ENCODE data around the gene RNF215. TPM values are rescaled to one million over a fixed set of nuclear protein-coding genes. Genes with fewer than 3 reads are reported as not detected.

RNF215 gene
- total RNA-seq, 1 donor from 2014 or later, result 39.4 TPM

DNA sequence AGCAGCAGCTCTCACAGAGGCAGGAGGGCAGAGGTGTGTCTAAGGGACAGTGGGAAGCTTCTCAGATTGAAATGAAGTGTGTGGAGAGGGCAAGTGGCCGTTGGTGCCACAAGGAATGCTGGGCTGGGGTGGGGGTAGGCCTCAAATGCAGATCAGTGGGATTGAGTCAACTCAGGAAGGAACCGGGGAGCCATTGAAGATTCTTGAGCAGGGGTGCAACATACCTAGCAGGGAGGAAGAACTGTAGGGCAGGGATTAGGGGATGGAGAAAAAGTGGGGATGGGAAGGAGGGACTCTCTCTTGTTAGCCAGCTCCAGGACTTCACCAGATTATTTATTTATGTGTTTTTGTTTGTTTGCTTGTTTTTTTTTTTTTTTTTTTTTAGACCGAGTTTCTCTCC lies 6.7 kb upstream of the RNF215 start:
- H3K36me3 Mint-ChIP-seq, result no peaks in the 10 kb centered on the region
- TF ChIP-seq, protein P1, sequence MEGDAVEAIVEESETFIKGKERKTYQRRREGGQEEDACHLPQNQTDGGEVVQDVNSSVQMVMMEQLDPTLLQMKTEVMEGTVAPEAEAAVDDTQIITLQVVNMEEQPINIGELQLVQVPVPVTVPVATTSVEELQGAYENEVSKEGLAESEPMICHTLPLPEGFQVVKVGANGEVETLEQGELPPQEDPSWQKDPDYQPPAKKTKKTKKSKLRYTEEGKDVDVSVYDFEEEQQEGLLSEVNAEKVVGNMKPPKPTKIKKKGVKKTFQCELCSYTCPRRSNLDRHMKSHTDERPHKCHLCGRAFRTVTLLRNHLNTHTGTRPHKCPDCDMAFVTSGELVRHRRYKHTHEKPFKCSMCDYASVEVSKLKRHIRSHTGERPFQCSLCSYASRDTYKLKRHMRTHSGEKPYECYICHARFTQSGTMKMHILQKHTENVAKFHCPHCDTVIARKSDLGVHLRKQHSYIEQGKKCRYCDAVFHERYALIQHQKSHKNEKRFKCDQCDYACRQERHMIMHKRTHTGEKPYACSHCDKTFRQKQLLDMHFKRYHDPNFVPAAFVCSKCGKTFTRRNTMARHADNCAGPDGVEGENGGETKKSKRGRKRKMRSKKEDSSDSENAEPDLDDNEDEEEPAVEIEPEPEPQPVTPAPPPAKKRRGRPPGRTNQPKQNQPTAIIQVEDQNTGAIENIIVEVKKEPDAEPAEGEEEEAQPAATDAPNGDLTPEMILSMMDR (IDR thresholded peaks at IDR 0.05; ENCODE audit: unreplicated experiment), result no peak
- peaks cover 5% of the 10 kb centered on the region for H3K9me3 Mint-ChIP-seq
- no peak for DNase-seq (ENCODE audit: low spot score in 2 of 2, unreplicated experiment in 2 of 2)
- H3K4me1 Mint-ChIP-seq, result peaks cover 18% of the 10 kb centered on the region
- H3K4me3 Mint-ChIP-seq, result no peak overlapping the region
- no peak overlapping the region for H3K27ac Mint-ChIP-seq
- peaks cover 33% of the 10 kb centered on the region for H3K27me3 Mint-ChIP-seq (ENCODE audit: low read depth)

DNA sequence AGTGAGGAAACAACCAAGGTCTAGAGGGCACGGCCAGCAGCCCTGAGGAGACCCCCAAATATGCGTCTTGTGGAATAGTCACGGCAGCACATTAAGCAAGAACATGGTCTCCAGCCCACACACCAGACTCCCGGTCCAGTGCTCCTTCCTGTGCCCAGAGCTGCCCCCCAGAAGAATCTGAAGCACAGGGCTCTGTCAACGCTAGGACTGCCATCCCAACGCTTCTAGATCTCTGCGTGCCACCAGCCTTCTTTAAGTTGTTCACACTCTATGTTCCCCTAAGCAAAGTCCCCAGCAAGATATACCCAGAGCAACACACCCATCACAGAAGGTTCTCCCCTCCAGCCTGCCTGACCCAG lies 6.1 kb upstream of the RNF215 start:
- Mint-ChIP-seq H3K27ac (no peak overlapping the region), H3K4me3 (no peak overlapping the region), H3K4me1 (peaks cover 18% of the 10 kb centered on the region), H3K36me3 (no peaks in the 10 kb centered on the region), H3K27me3 (ENCODE audit: low read depth) (peaks cover 27% of the 10 kb centered on the region), H3K9me3 (peaks cover 5% of the 10 kb centered on the region)
- DNase-seq (ENCODE audit: low spot score in 2 of 2, unreplicated experiment in 2 of 2), result no peak
- TF ChIP-seq, protein P1 (IDR thresholded peaks at IDR 0.05; ENCODE audit: unreplicated experiment), result no peak

DNA sequence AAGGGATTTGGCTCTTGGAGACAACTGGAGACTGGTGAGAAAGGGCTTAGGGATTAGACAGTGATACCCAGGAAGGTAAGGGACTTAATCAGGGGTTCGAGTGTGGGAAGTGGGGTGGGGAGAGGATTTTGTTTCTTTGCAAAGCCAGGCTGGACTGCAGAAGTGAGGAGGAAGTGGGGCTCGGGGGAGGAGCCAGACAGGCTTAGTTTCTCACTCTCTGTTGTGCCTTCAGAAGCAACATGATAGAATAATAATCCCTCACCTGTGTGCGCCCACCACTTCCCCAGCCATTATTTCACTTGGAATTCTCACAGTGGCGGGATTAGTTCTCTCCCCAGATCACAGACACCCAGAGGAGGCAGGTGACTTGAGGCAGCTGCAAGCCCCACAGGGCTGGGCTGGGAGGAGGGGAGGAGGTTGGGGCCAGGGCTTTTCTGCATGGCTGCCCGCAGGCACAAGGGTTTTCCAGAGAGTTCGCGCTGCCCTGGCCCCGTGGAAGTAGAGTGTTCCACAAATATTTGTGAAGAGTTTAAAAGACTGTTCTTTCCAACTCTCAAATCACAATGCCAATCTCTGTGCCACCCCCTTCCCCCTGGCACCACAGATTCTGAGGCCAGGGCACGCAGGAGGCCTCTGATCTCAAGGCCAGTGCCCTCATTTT lies 5.6 kb upstream of the RNF215 start:
- no peak for DNase-seq (ENCODE audit: low spot score in 2 of 2, unreplicated experiment in 2 of 2)
- Mint-ChIP-seq H3K36me3 (no peaks in the 10 kb centered on the region), H3K9me3 (peaks cover 5% of the 10 kb centered on the region), H3K27ac (no peak overlapping the region), H3K4me1 (peaks cover 14% of the 10 kb centered on the region), H3K4me3 (no peak overlapping the region), H3K27me3 (ENCODE audit: low read depth) (peaks cover 22% of the 10 kb centered on the region)
- TF ChIP-seq, protein P1 (IDR thresholded peaks at IDR 0.05; ENCODE audit: unreplicated experiment), result no peak

DNA sequence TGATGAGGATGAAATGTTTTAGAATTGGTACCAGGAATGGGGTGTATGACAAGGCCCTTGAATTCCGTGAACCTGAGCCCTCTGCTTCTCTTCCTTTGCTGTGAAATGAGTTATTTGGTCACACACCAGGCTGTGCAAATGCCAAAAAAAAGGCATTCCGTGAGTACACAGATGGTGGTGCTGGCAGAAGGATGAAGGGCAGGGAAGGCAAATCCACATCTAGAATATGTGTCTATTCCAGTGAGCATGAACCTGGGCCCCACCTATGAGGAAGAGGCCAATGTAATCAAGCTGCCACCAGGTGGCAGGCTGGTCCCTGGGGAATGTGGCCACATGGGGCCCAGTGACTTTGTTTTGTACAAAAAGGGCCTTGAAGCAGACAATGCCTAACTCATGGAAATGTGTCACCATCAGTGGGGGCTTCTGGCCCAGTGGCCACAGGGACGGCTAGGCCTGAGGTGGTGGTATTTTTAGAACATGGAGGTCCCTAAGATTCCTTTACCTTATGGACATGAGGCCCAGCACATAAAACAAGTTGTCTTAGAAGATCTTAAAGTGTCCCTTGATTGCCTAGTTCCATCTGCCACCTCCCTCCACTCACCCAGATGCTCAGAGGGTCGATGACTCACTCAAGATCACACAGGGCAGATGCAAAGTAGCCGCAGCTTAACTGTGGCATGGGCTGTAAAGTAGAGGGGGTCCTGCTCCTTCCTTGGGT lies 3.9 kb upstream of the RNF215 start:
- no peaks in the 10 kb centered on the region for H3K36me3 Mint-ChIP-seq
- no peak for DNase-seq (ENCODE audit: low spot score in 2 of 2, unreplicated experiment in 2 of 2)
- peaks cover 7% of the 10 kb centered on the region for H3K27me3 Mint-ChIP-seq (ENCODE audit: low read depth)
- no peak overlapping the region for H3K27ac Mint-ChIP-seq
- H3K4me3 Mint-ChIP-seq, result no peak overlapping the region
- TF ChIP-seq, protein P1 (IDR thresholded peaks at IDR 0.05; ENCODE audit: unreplicated experiment), result peak; percentile 56
- H3K4me1 Mint-ChIP-seq, result peaks cover 12% of the 10 kb centered on the region
- H3K9me3 Mint-ChIP-seq, result peaks cover 5% of the 10 kb centered on the region

DNA sequence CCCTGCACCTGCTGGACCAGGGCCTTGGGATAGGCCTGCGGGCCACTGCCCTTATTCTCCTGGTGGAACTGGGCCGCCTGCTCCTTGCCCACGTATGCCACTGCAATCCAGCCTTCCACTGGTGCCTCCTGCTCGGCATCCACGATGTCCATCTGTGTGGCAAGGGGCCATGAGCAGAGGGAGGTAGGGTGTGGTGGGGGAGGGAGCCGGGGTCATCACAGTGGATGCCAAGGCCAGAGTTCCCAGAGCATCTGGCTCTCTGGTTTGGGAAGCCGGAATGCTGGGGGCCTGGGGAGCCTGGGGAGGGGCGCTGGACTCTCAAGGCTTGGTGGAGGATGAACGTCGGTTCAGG lies 627 bp downstream of the RNF215 start:
- TF ChIP-seq, protein P1 (IDR thresholded peaks at IDR 0.05; ENCODE audit: unreplicated experiment), result no peak
- no peaks in the 10 kb centered on the region for H3K36me3 Mint-ChIP-seq
- peaks cover 9% of the 10 kb centered on the region for H3K4me1 Mint-ChIP-seq
- H3K9me3 Mint-ChIP-seq, result peaks cover 5% of the 10 kb centered on the region
- H3K27me3 Mint-ChIP-seq (ENCODE audit: low read depth), result no peaks in the 10 kb centered on the region
- H3K4me3 Mint-ChIP-seq, result peak overlapping the region; percentile 77
- no peak for DNase-seq (ENCODE audit: low spot score in 2 of 2, unreplicated experiment in 2 of 2)
- H3K27ac Mint-ChIP-seq, result peak overlapping the region; percentile 43

Data from mesothelial cell of epicardium (in vitro differentiated cells).